Astrocyte (in vitro differentiated cells and primary cell): ENCODE data around the gene CCDC184. TPM values are rescaled to one million over a fixed set of nuclear protein-coding genes. Genes with fewer than 3 reads are reported as not detected.

Experiments used
- DNase-seq: peaks from one replicate; pipeline ENCODE4 v3.0.0-alpha.2; 2010; ENCODE audit warnings: low read depth
- FAIRE-seq: peaks from 2 replicates; lab custom pipeline; 2011; peaks lifted over from hg19 to GRCh38; lab: Jason Lieb, UNC
- H2AFZ ChIP-seq: 2 replicates; pipeline ENCODE4 v1.6.0; 2012; ENCODE audit warnings: low read depth, low read length, inconsistent platforms
- H3K27ac ChIP-seq: 2 replicates; pipeline ENCODE4 v1.5.1; 2011; ENCODE audit warnings: low read depth, low read length, inconsistent platforms
- H3K27me3 ChIP-seq: 2 replicates; pipeline ENCODE4 v1.6.0; 2011; ENCODE audit warnings: low read length, inconsistent platforms; ENCODE audit not compliant: insufficient read depth
- H3K36me3 ChIP-seq: 2 replicates; pipeline ENCODE4 v1.5.1; 2011; ENCODE audit warnings: low read length, inconsistent platforms; ENCODE audit not compliant: insufficient read depth
- H3K4me1 ChIP-seq: 2 replicates; pipeline ENCODE4 v1.5.1; 2011; ENCODE audit warnings: low read length, inconsistent platforms; ENCODE audit not compliant: insufficient read depth
- H3K4me2 ChIP-seq: 2 replicates; pipeline ENCODE4 v1.6.0; 2012; ENCODE audit warnings: low read length, inconsistent platforms
- H3K4me3 ChIP-seq: 2 replicates; pipeline ENCODE4 v1.5.1; 2011; ENCODE audit warnings: low read depth, mild to moderate bottlenecking, low read length, inconsistent platforms; ENCODE audit not compliant: insufficient read depth
- H3K79me2 ChIP-seq: 2 replicates; pipeline ENCODE4 v1.6.0; 2012; ENCODE audit warnings: mild to moderate bottlenecking, low read length, inconsistent platforms; ENCODE audit not compliant: insufficient read depth
- H3K9ac ChIP-seq: 2 replicates; pipeline ENCODE4 v1.6.0; 2012; ENCODE audit warnings: mild to moderate bottlenecking, low read length, inconsistent platforms
- H3K9me3 ChIP-seq: 2 replicates; pipeline ENCODE4 v1.5.1; 2012; ENCODE audit warnings: low read depth, mild to moderate bottlenecking, low read length, inconsistent platforms; ENCODE audit not compliant: insufficient read depth
- H4K20me1 ChIP-seq: 2 replicates; pipeline ENCODE4 v1.6.0; 2012; ENCODE audit warnings: low read length, inconsistent platforms; ENCODE audit not compliant: insufficient read depth
- H3K27ac Mint-ChIP-seq: one replicate; pipeline ENCODE4 v1.8.0; 2021; ENCODE audit warnings: mild to moderate bottlenecking, mixed read lengths; ENCODE audit not compliant: unreplicated experiment
- H3K27me3 Mint-ChIP-seq: one replicate; pipeline ENCODE4 v1.8.0; 2021; ENCODE audit warnings: low read depth, mixed read lengths; ENCODE audit not compliant: unreplicated experiment
- H3K36me3 Mint-ChIP-seq: one replicate; pipeline ENCODE4 v1.8.0; 2021; ENCODE audit warnings: low read depth, mixed read lengths; ENCODE audit not compliant: unreplicated experiment
- H3K4me1 Mint-ChIP-seq: one replicate; pipeline ENCODE4 v1.8.0; 2021; ENCODE audit warnings: low read depth, mixed read lengths; ENCODE audit not compliant: unreplicated experiment
- H3K4me3 Mint-ChIP-seq: one replicate; pipeline ENCODE4 v1.8.0; 2021; ENCODE audit warnings: mild to moderate bottlenecking, moderate library complexity, mixed read lengths; ENCODE audit not compliant: unreplicated experiment
- H3K9me3 Mint-ChIP-seq: one replicate; pipeline ENCODE4 v1.8.0; 2021; ENCODE audit warnings: mild to moderate bottlenecking, mixed read lengths; ENCODE audit not compliant: unreplicated experiment
- EZH2 ChIP-seq: IDR thresholded peaks from 2 replicates; pipeline ENCODE4 v1.6.1; 2012; ENCODE audit warnings: mild to moderate bottlenecking, low read length, inconsistent platforms; ENCODE audit not compliant: insufficient read depth
- total RNA-seq: library from RNA; stranded (reverse); gene quantifications from 2 replicates; pipeline ENCODE4 v1.2.1, GENCODE V29; 2021
- TF ChIP-seq, protein P1 (sequence below): IDR thresholded peaks from 2 replicates; pipeline ENCODE4 v1.5.1; 2011; ENCODE audit warnings: low read depth, mild to moderate bottlenecking, inconsistent platforms, low read length, moderate library complexity; ENCODE audit not compliant: insufficient read depth

The CCDC184 gene
- total RNA-seq, 1 donor from 2014 or later: 3.3 TPM

DNA sequence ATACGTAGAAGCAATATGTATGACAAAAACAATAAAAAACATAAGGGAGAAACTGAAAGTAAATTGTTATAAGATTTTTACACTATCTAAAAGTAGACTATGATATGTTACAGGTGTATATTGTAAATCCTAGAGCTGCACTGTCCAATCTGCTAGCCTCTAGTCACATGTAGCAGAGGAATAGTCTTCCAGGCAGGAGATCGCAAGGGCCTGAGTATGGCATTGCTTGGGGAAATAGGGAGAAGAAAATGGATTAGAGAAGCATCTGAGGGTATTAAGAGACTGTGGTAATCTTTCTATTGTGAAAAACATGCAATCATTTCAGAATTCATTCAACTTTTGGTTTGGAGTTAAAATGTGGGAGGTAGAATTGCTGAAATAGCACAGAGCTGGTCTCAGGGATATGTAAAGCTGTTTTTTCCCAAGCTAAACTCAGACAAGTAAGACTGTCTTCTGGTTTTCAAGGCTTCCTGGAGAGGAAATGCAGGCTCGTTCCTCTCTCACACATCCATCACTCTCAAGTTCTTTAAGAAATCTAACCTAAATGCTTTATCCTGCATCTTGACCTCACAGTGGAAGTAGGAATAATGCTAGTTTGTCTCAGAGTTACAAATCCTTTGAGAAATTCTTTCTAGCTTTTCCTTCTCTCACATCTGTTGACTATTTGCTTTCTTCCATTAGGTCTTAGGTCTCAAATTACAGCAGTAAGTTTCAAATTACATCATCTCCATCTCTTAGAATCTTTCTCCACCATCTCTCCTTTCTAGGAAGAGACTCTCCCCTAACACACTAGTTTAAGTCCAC, 7.6 kb upstream of the CCDC184 start:
- peak overlapping the region; percentile 29 for H3K4me2 ChIP-seq
- H3K4me1 ChIP-seq: no peaks in the 10 kb centered on the region
- Mint-ChIP-seq H3K9me3 (no peaks in the 10 kb centered on the region), H3K27ac (peak overlapping the region; percentile 16), H3K27me3 (peaks cover 21% of the 10 kb centered on the region), H3K4me1 (peaks cover 10% of the 10 kb centered on the region), H3K4me3 (peak overlapping the region; percentile 34), H3K36me3 (no peaks in the 10 kb centered on the region)
- DNase-seq (no peak), FAIRE-seq (peak; percentile 9)
- H3K79me2 ChIP-seq: no peaks in the 10 kb centered on the region
- no peaks in the 10 kb centered on the region for H4K20me1 ChIP-seq
- H3K4me3 ChIP-seq: no peak overlapping the region
- H2AFZ ChIP-seq: no peak overlapping the region
- TF ChIP-seq, protein P1, sequence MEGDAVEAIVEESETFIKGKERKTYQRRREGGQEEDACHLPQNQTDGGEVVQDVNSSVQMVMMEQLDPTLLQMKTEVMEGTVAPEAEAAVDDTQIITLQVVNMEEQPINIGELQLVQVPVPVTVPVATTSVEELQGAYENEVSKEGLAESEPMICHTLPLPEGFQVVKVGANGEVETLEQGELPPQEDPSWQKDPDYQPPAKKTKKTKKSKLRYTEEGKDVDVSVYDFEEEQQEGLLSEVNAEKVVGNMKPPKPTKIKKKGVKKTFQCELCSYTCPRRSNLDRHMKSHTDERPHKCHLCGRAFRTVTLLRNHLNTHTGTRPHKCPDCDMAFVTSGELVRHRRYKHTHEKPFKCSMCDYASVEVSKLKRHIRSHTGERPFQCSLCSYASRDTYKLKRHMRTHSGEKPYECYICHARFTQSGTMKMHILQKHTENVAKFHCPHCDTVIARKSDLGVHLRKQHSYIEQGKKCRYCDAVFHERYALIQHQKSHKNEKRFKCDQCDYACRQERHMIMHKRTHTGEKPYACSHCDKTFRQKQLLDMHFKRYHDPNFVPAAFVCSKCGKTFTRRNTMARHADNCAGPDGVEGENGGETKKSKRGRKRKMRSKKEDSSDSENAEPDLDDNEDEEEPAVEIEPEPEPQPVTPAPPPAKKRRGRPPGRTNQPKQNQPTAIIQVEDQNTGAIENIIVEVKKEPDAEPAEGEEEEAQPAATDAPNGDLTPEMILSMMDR: no peak
- TF ChIP-seq EZH2: no peak
- no peak overlapping the region for H3K9ac ChIP-seq
- peaks cover 36% of the 10 kb centered on the region for H3K27me3 ChIP-seq
- H3K36me3 ChIP-seq: no peaks in the 10 kb centered on the region
- H3K27ac ChIP-seq: no peak overlapping the region
- no peaks in the 10 kb centered on the region for H3K9me3 ChIP-seq

DNA sequence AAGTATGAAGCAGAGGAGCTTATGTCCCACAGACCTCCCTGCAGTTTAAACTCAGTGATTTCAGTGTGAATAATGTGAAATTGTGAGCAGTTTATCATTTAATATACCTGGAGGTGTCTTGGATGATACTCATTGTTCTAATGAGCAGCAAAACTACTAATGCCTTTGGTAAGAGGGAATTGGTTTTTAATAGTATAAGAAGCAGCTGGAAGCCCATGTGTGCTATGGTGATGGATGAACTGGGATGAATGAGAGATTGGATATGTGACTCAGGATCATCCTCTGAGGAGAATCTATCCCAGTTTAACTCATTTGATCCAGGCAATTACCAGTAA, 7.1 kb upstream of the CCDC184 start:
- Histone ChIP-seq H3K9ac (no peak overlapping the region), H3K36me3 (no peaks in the 10 kb centered on the region), H3K27me3 (peaks cover 39% of the 10 kb centered on the region), H2AFZ (no peak overlapping the region), H3K79me2 (no peaks in the 10 kb centered on the region), H3K4me2 (no peak overlapping the region), H3K9me3 (no peaks in the 10 kb centered on the region), H4K20me1 (no peaks in the 10 kb centered on the region), H3K4me1 (no peaks in the 10 kb centered on the region), H3K27ac (no peak overlapping the region), H3K4me3 (no peak overlapping the region)
- Mint-ChIP-seq H3K27me3 (peaks cover 27% of the 10 kb centered on the region), H3K9me3 (no peaks in the 10 kb centered on the region), H3K27ac (peak overlapping the region; percentile 16), H3K4me3 (no peak overlapping the region), H3K36me3 (no peaks in the 10 kb centered on the region), H3K4me1 (peaks cover 10% of the 10 kb centered on the region)
- no peak for DNase-seq
- FAIRE-seq: no peak
- no peak for TF ChIP-seq EZH2
- TF ChIP-seq, protein P1: no peak

DNA sequence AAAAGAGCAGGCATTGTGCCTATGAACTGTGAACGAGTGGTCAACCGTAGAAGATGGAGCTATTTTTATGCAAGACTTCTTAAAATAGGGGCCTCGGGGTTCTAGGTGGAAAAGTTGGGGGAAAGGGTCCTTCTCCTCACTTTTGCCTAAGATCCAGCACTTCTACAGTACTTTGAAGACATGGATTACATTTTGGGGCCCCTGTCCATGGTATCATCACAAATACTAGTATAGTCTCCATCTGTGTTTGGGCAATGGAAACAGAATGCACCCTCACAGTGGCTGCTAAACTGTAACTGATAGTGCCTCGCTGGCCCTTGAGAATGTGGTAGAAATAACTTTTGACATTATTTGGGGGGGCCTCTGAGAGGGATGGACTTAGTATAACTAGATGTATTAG, 5.5 kb upstream of the CCDC184 start:
- H3K27me3 Mint-ChIP-seq: peaks cover 36% of the 10 kb centered on the region
- Histone ChIP-seq H3K4me1 (no peaks in the 10 kb centered on the region), H3K27ac (no peak overlapping the region), H3K4me2 (no peak overlapping the region), H3K79me2 (no peaks in the 10 kb centered on the region), H4K20me1 (no peaks in the 10 kb centered on the region), H3K36me3 (no peaks in the 10 kb centered on the region), H2AFZ (no peak overlapping the region), H3K9me3 (no peaks in the 10 kb centered on the region), H3K4me3 (no peak overlapping the region), H3K27me3 (peaks cover 43% of the 10 kb centered on the region), H3K9ac (no peak overlapping the region)
- H3K36me3 Mint-ChIP-seq: no peaks in the 10 kb centered on the region
- DNase-seq (no peak), FAIRE-seq (no peak)
- H3K27ac Mint-ChIP-seq: no peak overlapping the region
- TF ChIP-seq, protein P1: no peak
- TF ChIP-seq EZH2: no peak
- no peaks in the 10 kb centered on the region for H3K9me3 Mint-ChIP-seq
- no peak overlapping the region for H3K4me3 Mint-ChIP-seq
- peaks cover 10% of the 10 kb centered on the region for H3K4me1 Mint-ChIP-seq
